ENCODE data around the gene FGD1.

FGD1 gene

DNA sequence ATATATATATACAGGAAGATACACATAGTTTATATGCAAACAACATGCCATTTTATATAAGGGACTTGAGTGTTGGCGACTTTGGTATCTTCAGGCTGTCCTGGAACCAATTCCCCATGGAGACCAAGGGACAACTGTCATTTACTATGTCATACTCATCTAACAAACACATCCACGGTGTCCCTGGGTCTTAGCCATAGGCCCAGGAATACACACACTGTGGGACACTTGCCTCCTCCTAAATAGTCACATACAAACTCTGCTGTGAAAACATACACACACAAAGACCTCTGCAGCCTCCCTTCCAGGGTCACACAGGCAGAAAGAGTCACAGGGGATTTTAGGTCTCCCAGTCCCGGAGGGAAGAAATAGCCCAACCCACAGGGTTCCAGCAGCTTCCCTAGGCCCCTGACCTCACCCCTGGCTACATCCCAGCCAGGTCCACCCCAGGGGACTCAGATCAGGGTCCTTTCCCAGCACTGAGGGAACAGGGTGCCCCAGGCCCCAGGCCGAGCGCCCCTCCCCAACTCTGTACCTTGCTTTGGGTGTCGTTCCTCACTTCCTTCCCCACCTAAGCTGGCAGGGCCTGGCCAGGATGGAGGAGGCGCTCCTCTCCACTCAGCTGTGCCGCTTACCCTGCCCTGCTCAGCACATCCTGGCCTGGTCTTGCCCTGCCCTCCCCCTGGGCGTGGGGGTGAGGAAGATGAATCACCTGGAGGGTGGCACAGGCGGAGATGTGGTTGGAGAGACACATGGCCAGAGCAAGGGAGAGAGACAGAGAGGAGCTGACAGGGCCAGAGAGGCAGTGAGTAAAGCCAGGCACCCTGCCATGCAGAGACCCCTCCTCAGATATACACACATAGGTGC, 21.8 kb downstream of the FGD1 start:
- TF ChIP-seq, protein P1, sequence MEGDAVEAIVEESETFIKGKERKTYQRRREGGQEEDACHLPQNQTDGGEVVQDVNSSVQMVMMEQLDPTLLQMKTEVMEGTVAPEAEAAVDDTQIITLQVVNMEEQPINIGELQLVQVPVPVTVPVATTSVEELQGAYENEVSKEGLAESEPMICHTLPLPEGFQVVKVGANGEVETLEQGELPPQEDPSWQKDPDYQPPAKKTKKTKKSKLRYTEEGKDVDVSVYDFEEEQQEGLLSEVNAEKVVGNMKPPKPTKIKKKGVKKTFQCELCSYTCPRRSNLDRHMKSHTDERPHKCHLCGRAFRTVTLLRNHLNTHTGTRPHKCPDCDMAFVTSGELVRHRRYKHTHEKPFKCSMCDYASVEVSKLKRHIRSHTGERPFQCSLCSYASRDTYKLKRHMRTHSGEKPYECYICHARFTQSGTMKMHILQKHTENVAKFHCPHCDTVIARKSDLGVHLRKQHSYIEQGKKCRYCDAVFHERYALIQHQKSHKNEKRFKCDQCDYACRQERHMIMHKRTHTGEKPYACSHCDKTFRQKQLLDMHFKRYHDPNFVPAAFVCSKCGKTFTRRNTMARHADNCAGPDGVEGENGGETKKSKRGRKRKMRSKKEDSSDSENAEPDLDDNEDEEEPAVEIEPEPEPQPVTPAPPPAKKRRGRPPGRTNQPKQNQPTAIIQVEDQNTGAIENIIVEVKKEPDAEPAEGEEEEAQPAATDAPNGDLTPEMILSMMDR (IDR thresholded peaks at IDR 0.05; ENCODE audit: borderline replicate concordance, control extremely low read depth, extremely low read depth, insufficient read depth, missing control alignments): no peak
- in situ Hi-C loops (cut with MboI; ENCODE audit: low sequenced_read_pairs, unreplicated experiment): no loop called here
- no peak for DNase-seq (ENCODE audit: low spot score)

DNA sequence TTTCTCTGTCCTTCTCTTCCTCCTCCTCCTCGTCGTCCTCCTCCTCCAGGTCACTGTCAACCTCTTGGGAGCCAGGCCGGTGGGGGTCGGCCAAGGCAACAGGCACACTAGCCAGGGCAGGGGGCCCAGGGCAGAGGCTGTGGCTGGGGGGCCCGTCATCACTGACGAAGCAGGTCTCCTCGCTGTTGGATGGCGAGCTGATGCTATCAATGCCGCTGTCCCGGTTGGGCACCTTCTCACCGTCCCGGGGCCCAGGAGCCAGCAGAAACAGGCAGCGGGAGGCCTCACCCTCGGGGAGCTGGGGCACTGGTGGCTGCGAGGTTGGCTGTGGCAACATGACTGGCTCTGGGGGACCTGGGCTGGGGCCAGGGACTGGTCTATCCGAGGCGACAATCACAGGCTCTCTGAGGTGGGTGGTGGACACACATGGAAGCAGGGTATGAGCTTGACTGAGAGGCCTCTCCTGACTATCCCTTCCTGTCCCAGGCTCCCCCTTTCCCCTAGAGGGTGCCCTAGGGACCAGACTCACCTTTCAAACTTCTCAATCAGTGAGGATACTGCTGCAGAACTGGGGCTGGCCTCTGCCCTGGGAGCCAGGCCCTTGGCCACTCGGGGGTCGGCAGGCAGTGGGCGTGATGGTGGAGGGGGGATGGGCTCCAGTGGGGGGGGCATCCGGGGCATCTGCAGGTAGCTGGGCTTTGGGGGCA, 25.8 kb downstream of the FGD1 start:
- in situ Hi-C loops (cut with MboI; ENCODE audit: low sequenced_read_pairs, unreplicated experiment): no loop called here
- DNase-seq (ENCODE audit: low spot score): no peak
- TF ChIP-seq, protein P1 (IDR thresholded peaks at IDR 0.05; ENCODE audit: borderline replicate concordance, control extremely low read depth, extremely low read depth, insufficient read depth, missing control alignments): no peak

DNA sequence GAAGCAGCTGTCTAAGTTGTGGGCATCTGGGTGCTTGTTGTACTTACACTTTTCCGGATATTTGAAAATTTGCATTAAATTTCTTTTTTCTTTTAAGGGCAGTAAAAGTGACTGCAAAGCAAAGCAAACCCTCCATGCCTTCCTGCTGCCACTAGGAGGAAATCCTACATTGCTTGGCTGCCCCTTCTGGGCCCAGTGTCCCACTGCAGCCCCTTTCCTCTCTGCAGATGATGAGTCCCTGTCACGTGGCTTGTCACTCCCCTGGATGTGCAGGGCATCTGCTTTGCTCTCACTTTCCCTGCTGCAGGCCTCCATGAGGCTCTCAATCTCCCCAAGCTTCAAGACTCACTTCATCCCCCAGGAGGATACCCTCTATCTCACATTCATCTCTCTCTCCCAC, 43.1 kb downstream of the FGD1 start:
- in situ Hi-C loops (cut with MboI; ENCODE audit: low sequenced_read_pairs, unreplicated experiment): no loop called here
- DNase-seq (ENCODE audit: low spot score): no peak
- TF ChIP-seq, protein P1 (IDR thresholded peaks at IDR 0.05; ENCODE audit: borderline replicate concordance, control extremely low read depth, extremely low read depth, insufficient read depth, missing control alignments): no peak

GRCh38 chrX:54449929-54450328, 46.1 kb downstream of the FGD1 start:
- DNase-seq (ENCODE audit: low spot score): no peak
- TF ChIP-seq, protein P1 (IDR thresholded peaks at IDR 0.05; ENCODE audit: borderline replicate concordance, control extremely low read depth, extremely low read depth, insufficient read depth, missing control alignments): no peak
- in situ Hi-C loops (cut with MboI; ENCODE audit: low sequenced_read_pairs, unreplicated experiment): no loop called here

DNA sequence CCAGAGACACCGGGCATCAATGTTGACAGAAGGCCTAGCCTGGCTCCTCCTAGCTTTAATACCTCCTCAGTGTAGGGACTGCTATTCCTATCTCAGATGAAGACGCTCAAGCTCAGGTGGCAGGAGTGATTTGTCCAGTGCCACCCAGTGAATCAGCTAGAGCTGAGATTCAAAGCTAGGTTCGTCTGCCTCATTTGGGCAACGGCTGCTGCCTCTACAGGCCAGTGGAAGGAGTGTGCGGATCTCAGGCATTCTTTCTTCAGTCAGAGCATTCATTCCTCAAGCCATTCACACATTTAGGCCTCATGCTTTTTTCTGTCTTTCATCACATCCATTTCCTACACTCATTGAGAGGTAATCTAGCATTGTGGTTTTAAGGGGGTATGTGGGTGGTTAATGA, 48.6 kb downstream of the FGD1 start:
- in situ Hi-C loops (cut with MboI; ENCODE audit: low sequenced_read_pairs, unreplicated experiment): no loop called here
- TF ChIP-seq, protein P1 (IDR thresholded peaks at IDR 0.05; ENCODE audit: borderline replicate concordance, control extremely low read depth, extremely low read depth, insufficient read depth, missing control alignments): no peak
- DNase-seq (ENCODE audit: low spot score): no peak

DNA sequence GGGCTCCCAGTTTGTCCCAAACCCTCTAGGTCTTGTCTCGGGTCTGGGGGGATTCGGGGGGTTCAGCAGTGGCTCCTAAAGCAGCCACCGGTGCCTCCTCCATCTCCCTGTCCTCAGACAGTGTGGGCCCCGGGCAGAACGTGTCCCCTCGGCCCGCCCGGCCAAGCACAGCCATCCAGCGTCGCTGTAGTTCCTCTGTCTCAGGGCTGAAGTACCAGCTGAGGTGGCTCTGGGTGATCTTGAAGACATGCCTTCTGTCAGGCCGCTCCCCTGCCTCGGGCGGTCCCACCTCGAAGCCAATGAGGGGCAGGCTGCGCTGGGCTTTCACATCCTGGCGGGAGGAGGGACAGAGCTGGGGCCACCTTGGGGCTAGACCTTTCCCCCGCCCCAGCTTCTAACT, 50.0 kb downstream of the FGD1 start:
- in situ Hi-C loops (cut with MboI; ENCODE audit: low sequenced_read_pairs, unreplicated experiment): no loop called here

More for the DNA sequence above, 50.0 kb downstream of the FGD1 start:
- DNase-seq (ENCODE audit: low spot score): no peak
- TF ChIP-seq, protein P1 (IDR thresholded peaks at IDR 0.05; ENCODE audit: borderline replicate concordance, control extremely low read depth, extremely low read depth, insufficient read depth, missing control alignments): no peak

Data from GM13976 (cell line).